Activated B cell treated with CpG ODN at 0.5 μM for 24 hours (primary cell): Measurements from ENCODE around the gene VAV2. TPM values are rescaled to one million over a fixed set of nuclear protein-coding genes. Genes with fewer than 3 reads are reported as not detected.

Experiments
- ATAC-seq: fragments of 200-7000 bp; cut with Tn5 transposase; one replicate; pipeline ENCODE4 v1.10.0; 2021; ENCODE audit warnings: low read depth, mild to moderate bottlenecking, moderate library complexity
- CTCF ChIA-PET: fragments of 350-600 bp; sonication (Branson Sonifier 250); formaldehyde crosslinking; loops from one replicate; lab custom pipeline; 2021; ENCODE audit warnings: antibody characterized with exemption; lab: Charles Lee
- POLR2A ChIA-PET: fragments of 350-600 bp; sonication (Branson Sonifier 250); formaldehyde crosslinking; loops from one replicate; lab custom pipeline; 2021; ENCODE audit warnings: antibody characterized with exemption; lab: Charles Lee
- DNase-seq: peaks from one replicate; pipeline ENCODE4 v3.0.0; 2022
- H3K27ac Mint-ChIP-seq: one replicate; pipeline ENCODE4 v1.8.0; 2020; ENCODE audit warnings: mixed read lengths
- H3K27me3 Mint-ChIP-seq: one replicate; pipeline ENCODE4 v1.8.0; 2021; ENCODE audit warnings: mixed read lengths
- H3K36me3 Mint-ChIP-seq: one replicate; pipeline ENCODE4 v1.8.0; 2021; ENCODE audit warnings: low read depth, mixed read lengths
- H3K4me1 Mint-ChIP-seq: one replicate; pipeline ENCODE4 v1.8.0; 2021; ENCODE audit warnings: mixed read lengths
- H3K4me3 Mint-ChIP-seq: one replicate; pipeline ENCODE4 v1.8.0; 2020; ENCODE audit warnings: mild to moderate bottlenecking, mixed read lengths
- H3K9me3 Mint-ChIP-seq: one replicate; pipeline ENCODE4 v1.8.0; 2020; ENCODE audit warnings: mixed read lengths
- CTCF ChIP-seq: fragments of 200-600 bp; IDR thresholded peaks from one replicate; pipeline ENCODE4 v1.8.0; 2022; ENCODE audit warnings: antibody characterized with exemption, mild to moderate bottlenecking
- intact Hi-C: fragments of 100-400 bp; cut with micrococcal nuclease; formaldehyde crosslinking; loops from one replicate; pipeline ENCODE4 v1.15.1; 2024
- total RNA-seq: library from RNA; stranded (reverse); gene quantifications from 2 replicates; pipeline ENCODE4 v1.2.3, GENCODE V29; 2022

VAV2 gene
- total RNA-seq, 1 donor from 2014 or later = 99.6 TPM

- Mint-ChIP-seq H3K9me3 (no peaks in the 10 kb centered on the region), H3K27me3 (no peaks in the 10 kb centered on the region), H3K36me3 (peaks cover 18% of the 10 kb centered on the region), H3K27ac (no peak overlapping the region), H3K4me1 (peaks cover 41% of the 10 kb centered on the region), H3K4me3 (no peak overlapping the region)
- intact Hi-C loops = no loop called here
- DNase-seq = no peak
- no peak for TF ChIP-seq CTCF
- ChIA-PET CTCF (interaction anchor here (1.5 kb wide), 1 partner anchor 150 kb away, joined by 3 read pairs; no protein-coding TSS in a partner anchor), POLR2A (no interaction called here)
- no peak for ATAC-seq
These were observed 148.9 kb downstream of the VAV2 start for GRCh38 chr9:133843250-133843649.

GRCh38 chr9:133842721-133843227, 149.3 kb downstream of the VAV2 start:
- ATAC-seq (no peak), DNase-seq (no peak)
- no peak overlapping the region for H3K27ac Mint-ChIP-seq
- CTCF ChIA-PET = interaction anchor here (1.5 kb wide), 1 partner anchor 151 kb away, joined by 3 read pairs; no protein-coding TSS in a partner anchor
- no peaks in the 10 kb centered on the region for H3K27me3 Mint-ChIP-seq
- peaks cover 42% of the 10 kb centered on the region for H3K4me1 Mint-ChIP-seq
- POLR2A ChIA-PET = no interaction called here
- TF ChIP-seq CTCF = no peak
- intact Hi-C loops = no loop called here
- H3K4me3 Mint-ChIP-seq = no peak overlapping the region
- H3K36me3 Mint-ChIP-seq = peaks cover 17% of the 10 kb centered on the region
- no peaks in the 10 kb centered on the region for H3K9me3 Mint-ChIP-seq

DNA sequence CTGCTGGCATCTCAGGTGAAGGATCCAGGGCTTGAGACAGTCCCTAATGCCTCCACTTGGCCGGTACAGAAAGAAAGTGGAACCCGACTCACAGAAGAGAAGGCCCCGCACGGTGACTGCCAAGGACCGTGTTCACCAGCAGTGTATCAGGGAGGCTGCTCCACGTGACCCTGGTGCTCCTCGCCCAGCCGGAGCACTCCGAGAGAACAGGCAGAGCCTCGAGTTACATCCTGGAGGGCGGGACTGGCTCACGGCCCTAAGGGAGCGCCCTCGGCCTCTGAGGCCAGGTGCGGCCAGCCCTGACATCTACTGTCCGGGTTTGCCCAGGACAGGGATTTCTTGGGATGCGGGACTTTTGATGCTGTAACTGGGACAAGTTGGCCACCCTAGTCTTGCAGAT, 149.9 kb downstream of the VAV2 start:
- Mint-ChIP-seq H3K27me3 (no peaks in the 10 kb centered on the region), H3K36me3 (peaks cover 16% of the 10 kb centered on the region), H3K27ac (no peak overlapping the region), H3K9me3 (no peaks in the 10 kb centered on the region), H3K4me1 (peaks cover 45% of the 10 kb centered on the region), H3K4me3 (no peak overlapping the region)
- CTCF ChIA-PET = interaction anchor here (1.5 kb wide), 1 partner anchor 151 kb away, joined by 3 read pairs; no protein-coding TSS in a partner anchor
- ATAC-seq (no peak), DNase-seq (no peak)
- POLR2A ChIA-PET = interaction anchor here (0.6 kb wide), 1 partner anchor 145 kb away, joined by 3 read pairs; no protein-coding TSS in a partner anchor
- no peak for TF ChIP-seq CTCF
- intact Hi-C loops = no loop called here

DNA sequence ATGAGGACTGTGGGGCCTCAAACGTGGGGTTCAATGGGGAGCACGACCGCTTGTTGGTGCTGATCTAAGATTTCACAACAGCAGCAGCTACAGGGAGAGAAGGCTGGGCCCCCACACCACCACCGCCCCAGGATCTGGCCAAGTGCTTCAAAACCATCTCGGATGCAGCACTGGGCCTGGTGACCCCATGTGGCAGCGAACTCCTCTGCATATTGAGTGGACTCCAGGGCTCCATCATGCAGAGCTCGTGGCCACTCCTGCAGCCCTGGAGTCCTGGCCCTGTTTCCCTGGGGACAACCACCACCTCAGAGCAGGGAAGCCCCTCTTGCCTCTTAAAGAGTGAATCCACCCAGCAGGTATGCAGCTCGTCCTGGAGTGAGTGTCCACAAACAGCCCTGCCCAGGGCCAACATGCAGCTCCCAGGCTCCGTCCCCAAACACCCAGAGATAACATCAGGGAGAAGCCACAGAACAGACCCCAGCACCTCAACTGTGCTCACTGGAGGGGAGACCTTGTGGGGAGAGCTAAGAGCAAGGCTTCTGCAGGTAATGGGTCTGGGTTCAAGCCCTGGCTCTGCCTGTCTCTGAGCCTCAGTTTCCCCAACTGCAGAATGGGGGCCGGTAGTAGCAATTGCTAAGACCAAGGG, 150.8 kb downstream of the VAV2 start:
- TF ChIP-seq CTCF = no peak
- Mint-ChIP-seq H3K27me3 (no peaks in the 10 kb centered on the region), H3K36me3 (peaks cover 20% of the 10 kb centered on the region), H3K4me1 (peaks cover 39% of the 10 kb centered on the region), H3K4me3 (no peak overlapping the region), H3K9me3 (no peaks in the 10 kb centered on the region), H3K27ac (no peak overlapping the region)
- POLR2A ChIA-PET = interaction anchor here (0.6 kb wide), 1 partner anchor 146 kb away, joined by 3 read pairs; no protein-coding TSS in a partner anchor
- DNase-seq (no peak), ATAC-seq (no peak)
- intact Hi-C loops = no loop called here
- CTCF ChIA-PET = interaction anchor here (1.4 kb wide), 1 partner anchor 152 kb away, joined by 3 read pairs; no protein-coding TSS in a partner anchor

- H3K27ac Mint-ChIP-seq = no peak overlapping the region
- ChIA-PET CTCF (interaction anchor here (1.4 kb wide), 1 partner anchor 154 kb away, joined by 3 read pairs; no protein-coding TSS in a partner anchor), POLR2A (interaction anchor here (0.6 kb wide), 1 partner anchor 101 kb away, joined by 3 read pairs; no protein-coding TSS in a partner anchor)
- intact Hi-C loops = no loop called here
- H3K27me3 Mint-ChIP-seq = no peaks in the 10 kb centered on the region
- ATAC-seq (no peak), DNase-seq (no peak)
- H3K4me1 Mint-ChIP-seq = peaks cover 28% of the 10 kb centered on the region
- no peaks in the 10 kb centered on the region for H3K9me3 Mint-ChIP-seq
- H3K4me3 Mint-ChIP-seq = no peak overlapping the region
- H3K36me3 Mint-ChIP-seq = peaks cover 24% of the 10 kb centered on the region
- TF ChIP-seq CTCF = no peak
These were observed 152.2 kb downstream of the VAV2 start for GRCh38 chr9:133839822-133840329.
